HG03060 (cell line): Measurements from ENCODE around the gene ARHGAP24.
"Not testable (repeated sequence)": the region's sequence is repeated elsewhere in the genome, so short reads cannot be mapped to it uniquely, and the experiment has no call there.

Experiments used
- ATAC-seq: cut with Tn5 transposase; IDR thresholded peaks from one replicate; pipeline ENCODE4 v1.9.1; 2021; ENCODE audit warnings: low read depth, moderate number of reproducible peaks; ENCODE audit not compliant: unreplicated experiment

Gene ARHGAP24

GRCh38 chr4:85884251-85884650, 409.3 kb downstream of the ARHGAP24 start:
- no peak for ATAC-seq

GRCh38 chr4:85886665-85887064, 411.7 kb downstream of the ARHGAP24 start:
- ATAC-seq: no peak

GRCh38 chr4:85889314-85889713, 414.4 kb downstream of the ARHGAP24 start:
- no peak for ATAC-seq

- no peak for ATAC-seq
Measured at GRCh38 chr4:85895755-85896154, 420.8 kb downstream of the ARHGAP24 start.

GRCh38 chr4:85898231-85898630, 423.3 kb downstream of the ARHGAP24 start:
- ATAC-seq: no peak

- no peak for ATAC-seq
Measured at GRCh38 chr4:85901500-85901899, 426.6 kb downstream of the ARHGAP24 start.

- not testable (repeated sequence) for ATAC-seq
Measured at GRCh38 chr4:85902647-85903046, 427.7 kb downstream of the ARHGAP24 start.

- no peak for ATAC-seq
Measured at GRCh38 chr4:85905761-85906160, 430.8 kb downstream of the ARHGAP24 start.

- ATAC-seq: no peak
Measured at GRCh38 chr4:85907001-85907400, 432.1 kb downstream of the ARHGAP24 start.

- no peak for ATAC-seq
Measured at GRCh38 chr4:85909851-85910250, 434.9 kb downstream of the ARHGAP24 start.

GRCh38 chr4:85910985-85911384, 436.0 kb downstream of the ARHGAP24 start:
- no peak for ATAC-seq

- ATAC-seq: no peak
Measured at GRCh38 chr4:85913931-85914694, 439.2 kb downstream of the ARHGAP24 start.

GRCh38 chr4:85915570-85915969, 440.6 kb downstream of the ARHGAP24 start:
- not testable (repeated sequence) for ATAC-seq

GRCh38 chr4:85919200-85919887, 444.4 kb downstream of the ARHGAP24 start:
- ATAC-seq: no peak

- ATAC-seq: no peak
Measured at GRCh38 chr4:85925071-85925470, 450.1 kb downstream of the ARHGAP24 start.

- no peak for ATAC-seq
Measured at GRCh38 chr4:85928775-85929591, 454.0 kb downstream of the ARHGAP24 start.

- ATAC-seq: no peak
Measured at GRCh38 chr4:85929961-85930665, 455.2 kb downstream of the ARHGAP24 start.

GRCh38 chr4:85932500-85933290, 457.7 kb downstream of the ARHGAP24 start:
- no peak for ATAC-seq

- no peak for ATAC-seq
Measured at GRCh38 chr4:85933291-85933640, 458.3 kb downstream of the ARHGAP24 start.

- ATAC-seq: no peak
Measured at GRCh38 chr4:85937507-85937906, 462.6 kb downstream of the ARHGAP24 start.
